HFF-Myc (cell line): ENCODE data around the gene ZNF688.

ENCODE experiments used
- DNase-seq: peaks from one replicate; pipeline ENCODE4 v3.0.0-alpha.2; 2011; ENCODE audit warnings: low read depth; ENCODE audit errors: extremely low read depth
- H3K4me3 ChIP-seq: replicated peaks from 2 replicates; pipeline ENCODE4 v1.5.1; 2011; ENCODE audit warnings: low read depth, mild to moderate bottlenecking, control low read depth, low read length
- TF ChIP-seq, protein P1 (sequence below): IDR thresholded peaks from 2 replicates; pipeline ENCODE4 v1.5.1; 2012; ENCODE audit warnings: mild to moderate bottlenecking, low read depth, low read length, control low read depth; ENCODE audit errors: missing control alignments

The ZNF688 gene

DNA sequence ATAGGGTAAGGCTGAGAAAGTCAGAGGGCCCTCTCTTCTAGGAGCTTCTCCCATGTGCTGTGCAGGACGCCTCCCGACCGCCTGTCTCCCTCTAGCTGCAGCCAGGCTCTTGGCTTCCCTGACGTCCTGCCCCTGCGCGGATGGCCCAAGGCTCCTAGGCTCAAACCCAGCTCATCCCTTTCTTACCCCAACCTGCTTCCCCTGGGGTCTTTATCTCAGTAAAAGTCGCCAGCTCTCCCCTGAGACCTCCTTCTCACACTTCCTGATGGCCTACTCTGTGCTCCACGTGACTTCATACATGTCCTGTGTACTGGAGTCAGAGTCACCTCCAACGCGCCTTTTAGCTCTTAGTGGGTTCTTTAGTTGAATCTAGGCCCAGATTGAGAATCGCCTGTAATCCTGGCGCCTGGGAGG lies 35.7 kb downstream of the ZNF688 start:
- TF ChIP-seq, protein P1, sequence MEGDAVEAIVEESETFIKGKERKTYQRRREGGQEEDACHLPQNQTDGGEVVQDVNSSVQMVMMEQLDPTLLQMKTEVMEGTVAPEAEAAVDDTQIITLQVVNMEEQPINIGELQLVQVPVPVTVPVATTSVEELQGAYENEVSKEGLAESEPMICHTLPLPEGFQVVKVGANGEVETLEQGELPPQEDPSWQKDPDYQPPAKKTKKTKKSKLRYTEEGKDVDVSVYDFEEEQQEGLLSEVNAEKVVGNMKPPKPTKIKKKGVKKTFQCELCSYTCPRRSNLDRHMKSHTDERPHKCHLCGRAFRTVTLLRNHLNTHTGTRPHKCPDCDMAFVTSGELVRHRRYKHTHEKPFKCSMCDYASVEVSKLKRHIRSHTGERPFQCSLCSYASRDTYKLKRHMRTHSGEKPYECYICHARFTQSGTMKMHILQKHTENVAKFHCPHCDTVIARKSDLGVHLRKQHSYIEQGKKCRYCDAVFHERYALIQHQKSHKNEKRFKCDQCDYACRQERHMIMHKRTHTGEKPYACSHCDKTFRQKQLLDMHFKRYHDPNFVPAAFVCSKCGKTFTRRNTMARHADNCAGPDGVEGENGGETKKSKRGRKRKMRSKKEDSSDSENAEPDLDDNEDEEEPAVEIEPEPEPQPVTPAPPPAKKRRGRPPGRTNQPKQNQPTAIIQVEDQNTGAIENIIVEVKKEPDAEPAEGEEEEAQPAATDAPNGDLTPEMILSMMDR, result peak; percentile 60
- DNase-seq, result no peak
- peak overlapping the region; percentile 56 for H3K4me3 ChIP-seq

DNA sequence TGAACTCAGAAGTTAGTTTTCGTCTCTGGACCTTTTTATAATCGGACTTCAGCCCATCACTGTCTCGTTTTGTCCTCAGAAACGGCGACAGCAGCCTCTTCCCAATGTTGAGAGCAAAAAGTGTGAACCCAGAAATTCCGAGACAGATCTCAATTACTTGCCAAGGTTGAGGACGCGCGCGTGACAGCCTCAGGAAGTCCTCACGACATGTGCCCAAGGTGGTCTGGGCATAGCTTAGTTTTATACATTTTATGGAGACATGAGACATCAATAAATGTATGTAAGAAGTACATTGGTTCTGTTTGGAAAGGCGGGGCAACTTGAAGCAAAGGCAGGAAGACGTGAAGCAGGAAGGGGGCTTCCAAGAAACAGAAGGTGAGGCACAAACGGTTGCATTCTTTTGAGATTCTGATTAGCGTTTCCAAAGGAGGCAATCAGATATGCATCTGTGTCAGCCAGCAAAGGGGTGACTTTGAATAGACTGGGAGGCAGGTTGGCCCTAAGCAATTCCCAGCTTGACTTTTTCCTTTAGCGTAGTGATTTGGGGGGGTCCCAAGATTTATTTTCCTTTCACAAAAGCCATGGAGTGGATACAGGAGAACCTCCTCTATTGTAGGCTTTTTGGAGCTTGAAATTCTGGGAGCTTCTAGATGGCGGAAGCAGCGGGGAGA lies 36.3 kb downstream of the ZNF688 start:
- H3K4me3 ChIP-seq, result peak overlapping the region; percentile 56
- TF ChIP-seq, protein P1, result no peak
- no peak for DNase-seq

DNA sequence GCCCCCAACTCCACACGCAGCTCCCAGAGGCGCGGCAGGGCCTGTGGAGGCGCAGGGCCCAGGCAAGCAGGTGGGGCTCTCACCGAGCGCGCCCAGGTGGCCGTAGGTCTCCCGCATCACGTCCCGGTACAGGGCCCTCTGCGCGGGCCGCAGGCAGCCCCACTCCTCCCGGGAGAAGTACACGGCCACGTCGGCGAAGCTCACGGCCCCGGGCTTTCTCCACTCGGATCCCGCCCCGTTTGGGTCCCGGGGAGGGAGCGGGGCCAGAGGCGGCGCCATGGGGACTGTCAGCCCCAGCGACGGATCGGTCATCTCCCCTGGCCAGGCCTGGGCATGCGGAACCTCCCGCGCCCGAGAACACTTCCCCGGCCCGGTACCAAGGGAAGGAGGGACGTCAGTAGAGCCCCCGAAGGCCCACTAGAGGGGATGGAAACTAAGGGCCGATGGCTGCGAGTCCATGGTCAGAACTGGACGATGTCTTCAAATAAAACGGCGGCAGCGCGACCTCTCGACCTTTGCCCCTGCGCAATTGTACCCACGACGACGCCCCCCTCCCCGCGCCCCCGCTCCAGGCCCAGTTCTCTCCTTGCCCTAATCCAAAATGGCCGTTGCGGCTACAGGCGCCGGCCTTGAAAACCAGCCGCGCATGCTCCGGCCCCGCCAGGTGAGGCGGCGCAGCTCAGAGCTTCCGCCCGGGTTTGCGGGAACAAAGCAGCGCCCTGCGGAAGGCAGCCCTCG lies 37.0 kb downstream of the ZNF688 start, which contains the start of gene ZNF747:
Gene ZNF747, minus strand, starts transcription at position 491 of the 738 bp plus-strand sequence. Its CDS starts 179 bp downstream, at position 312.
- no peak for DNase-seq
- peak within 1 kb of the TSS; percentile 56 for H3K4me3 ChIP-seq
- TF ChIP-seq, protein P1, result no peak

DNA sequence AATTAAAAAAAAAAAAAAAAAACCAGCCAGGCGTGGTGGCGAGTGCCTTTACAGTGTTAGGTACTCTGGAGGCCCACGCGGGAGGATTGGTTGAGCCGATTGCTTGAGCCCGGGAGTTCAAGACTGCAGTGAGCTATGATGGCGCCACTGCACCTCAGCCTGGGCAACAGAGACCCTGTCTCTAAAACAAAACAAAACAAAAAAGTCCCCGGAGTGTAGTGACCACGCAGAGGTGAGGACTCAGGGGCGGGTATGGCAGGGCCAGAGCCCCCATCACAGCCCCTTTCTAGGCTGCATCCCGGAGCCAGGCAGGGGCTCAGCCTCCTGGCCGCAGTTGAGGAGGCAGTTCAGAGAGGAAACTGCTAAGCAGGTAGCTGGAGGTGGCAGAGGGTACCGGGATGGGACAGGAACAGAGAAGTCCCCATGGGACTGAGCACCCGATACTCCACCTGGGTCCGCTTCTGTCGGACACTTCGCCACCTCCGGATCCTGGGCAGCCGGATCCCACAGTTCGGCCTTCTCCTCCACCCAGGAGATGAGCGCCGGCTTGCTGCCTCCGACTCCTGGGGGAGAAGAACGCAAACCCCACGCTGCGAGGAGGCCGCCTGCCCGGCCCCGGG lies 37.7 kb downstream of the ZNF688 start:
- TF ChIP-seq, protein P1, result no peak
- peak overlapping the region; percentile 56 for H3K4me3 ChIP-seq
- no peak for DNase-seq

DNA sequence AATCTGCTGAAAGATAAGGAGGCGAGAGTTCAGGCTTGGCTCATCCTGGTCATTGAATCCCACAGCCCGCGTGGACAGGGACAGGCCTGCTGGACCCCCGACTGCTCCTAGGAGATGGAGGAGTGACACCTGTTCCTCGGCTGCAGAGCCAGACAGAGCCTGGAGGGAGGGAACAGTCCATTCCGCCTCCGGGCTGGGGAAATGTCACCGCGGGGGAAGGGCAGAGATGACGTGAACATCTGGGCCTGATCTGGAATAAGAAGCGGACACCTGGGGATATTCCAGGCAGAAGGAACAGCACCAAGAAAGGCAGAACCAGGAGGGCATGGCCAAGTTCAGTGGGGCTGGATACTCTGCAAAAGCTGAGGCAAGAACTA lies 38.4 kb downstream of the ZNF688 start:
- no peak overlapping the region for H3K4me3 ChIP-seq
- no peak for DNase-seq
- TF ChIP-seq, protein P1, result no peak

DNA sequence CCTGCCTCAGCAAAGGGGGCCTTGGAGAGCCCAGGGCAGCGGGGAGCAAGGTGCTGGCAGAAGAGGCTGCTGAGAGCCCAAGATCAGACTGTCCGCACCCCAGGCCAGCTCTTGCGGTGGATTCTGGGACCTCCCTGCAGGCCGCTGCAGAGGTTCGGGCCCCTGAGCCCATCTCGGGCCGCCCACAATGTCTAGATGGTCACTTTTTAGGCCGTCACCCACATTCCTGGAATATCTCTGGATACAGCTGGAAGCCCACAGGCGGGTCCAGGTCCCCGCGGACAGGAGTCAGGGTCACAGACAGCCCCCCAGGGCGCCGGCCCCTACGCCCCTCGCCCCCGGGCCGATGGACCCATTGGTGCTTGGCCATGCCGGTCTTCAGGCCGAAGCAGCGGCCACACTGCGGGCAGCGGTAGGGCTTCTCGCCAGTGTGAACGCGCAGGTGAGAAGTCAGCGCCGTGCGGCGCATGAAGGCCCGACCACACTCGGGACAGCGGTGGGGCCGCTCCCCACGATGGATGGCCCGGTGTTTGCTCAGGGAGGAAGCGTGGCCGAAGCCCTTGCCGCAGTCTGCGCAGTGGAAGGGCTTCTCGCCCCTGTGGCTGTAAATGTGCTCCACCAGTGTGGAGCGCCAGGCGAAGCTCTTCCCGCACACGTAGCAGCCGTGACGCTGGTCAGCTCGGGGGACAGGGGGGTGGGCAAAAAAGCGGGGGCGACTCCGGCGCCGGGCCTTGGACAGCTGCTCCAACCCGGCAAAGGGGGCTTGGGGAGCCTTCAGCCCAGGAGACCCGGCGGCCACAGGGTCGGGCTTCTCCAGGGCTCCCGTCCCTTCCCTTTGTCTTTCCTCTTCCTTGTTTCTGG lies 39.0 kb downstream of the ZNF688 start:
- no peak overlapping the region for H3K4me3 ChIP-seq
- TF ChIP-seq, protein P1, result no peak
- DNase-seq, result no peak
